WI38 (cell line): ENCODE results near the gene OPCML.

ENCODE experiments used
- H3K4me3 ChIP-seq: 2 replicates; pipeline ENCODE4 v1.5.1; 2011; ENCODE audit warnings: low read depth, mild to moderate bottlenecking, control low read depth, low read length
- CTCF ChIP-seq: IDR thresholded peaks from 2 replicates; pipeline ENCODE4 v1.5.1; 2012; ENCODE audit warnings: low read depth, mild to moderate bottlenecking, control low read depth, low read length

OPCML gene

DNA sequence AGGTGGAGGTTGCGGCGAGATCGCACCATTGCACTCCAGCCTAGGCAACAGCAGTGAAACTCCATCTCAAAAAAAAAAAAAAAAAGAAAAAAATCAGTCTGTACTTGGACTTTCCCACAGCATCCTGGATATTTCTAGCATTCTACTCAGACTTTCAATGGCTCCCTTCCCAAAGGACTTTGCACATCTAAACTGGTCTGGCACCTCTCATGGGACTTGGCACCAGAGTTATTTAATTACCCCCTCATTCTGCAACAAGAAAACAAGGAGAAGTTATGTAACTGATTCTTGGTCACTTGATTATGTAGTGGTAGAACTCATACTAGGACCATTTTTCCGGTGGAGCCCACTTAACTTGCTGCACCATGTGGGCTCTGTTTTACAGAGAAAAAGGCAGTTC, 519.5 kb downstream of the OPCML start:
- no peak for TF ChIP-seq CTCF

DNA sequence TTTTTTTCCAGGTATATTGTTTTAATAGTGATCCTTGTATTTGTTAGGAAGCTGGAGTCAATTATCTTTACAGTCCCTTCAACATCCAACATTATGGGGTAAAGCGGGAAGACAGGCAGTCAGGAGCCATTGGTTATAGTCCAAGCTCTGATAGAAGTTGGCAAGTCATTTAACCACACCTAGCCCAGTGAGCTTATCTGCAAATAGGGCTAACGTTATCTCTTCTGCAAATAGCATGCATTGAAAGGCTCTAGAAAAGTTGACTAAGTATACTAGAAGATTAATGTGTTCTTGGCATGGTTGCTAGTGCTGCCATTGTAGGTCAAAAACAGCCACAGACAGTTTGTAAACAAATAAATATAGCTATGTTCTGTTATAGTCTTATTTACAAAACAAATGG, 520.7 kb downstream of the OPCML start:
- no peak for TF ChIP-seq CTCF

More for the DNA sequence above, 519.5 kb downstream of the OPCML start:
- no peak overlapping the region for H3K4me3 ChIP-seq

GRCh38 chr11:133007027-133007584, 525.2 kb downstream of the OPCML start:
- no peak for TF ChIP-seq CTCF
- no peak overlapping the region for H3K4me3 ChIP-seq

More for the DNA sequence above, 520.7 kb downstream of the OPCML start:
- H3K4me3 ChIP-seq = no peak overlapping the region

GRCh38 chr11:133004369-133004768, 527.9 kb downstream of the OPCML start:
- TF ChIP-seq CTCF = no peak

GRCh38 chr11:132999516-132999915, 532.8 kb downstream of the OPCML start:
- TF ChIP-seq CTCF = no peak
- H3K4me3 ChIP-seq = no peak overlapping the region

More at GRCh38 chr11:133004369-133004768, 527.9 kb downstream of the OPCML start:
- no peak overlapping the region for H3K4me3 ChIP-seq

DNA sequence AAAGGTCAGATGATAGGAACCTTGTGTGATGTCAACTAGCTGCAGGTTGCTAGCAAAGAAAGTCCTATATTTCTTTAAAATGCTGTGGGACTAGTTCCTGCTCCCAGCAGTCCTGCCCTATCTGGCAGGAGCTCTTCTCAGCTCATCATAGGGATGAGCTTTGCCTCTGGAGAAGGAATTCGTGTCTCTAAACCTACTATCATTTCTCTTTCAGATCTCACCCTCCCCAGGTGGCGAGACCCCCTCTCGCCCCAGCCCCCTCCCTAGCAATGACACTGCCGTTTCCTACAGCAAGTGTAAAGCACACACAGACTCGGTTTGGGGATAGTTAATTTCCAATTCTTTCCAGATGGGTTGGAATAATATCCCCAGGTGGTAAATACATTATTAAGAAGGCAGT, 533.3 kb downstream of the OPCML start:
- no peak overlapping the region for H3K4me3 ChIP-seq
- TF ChIP-seq CTCF = no peak

GRCh38 chr11:132997396-132997795, 534.9 kb downstream of the OPCML start:
- no peak for TF ChIP-seq CTCF
- H3K4me3 ChIP-seq = no peak overlapping the region
